GM21529 (cell line): ENCODE results near the gene MED13.
A peak's percentile ranks its signal among the peaks of the same experiment; 100 is the strongest.

Experiments used
- ATAC-seq: cut with Tn5 transposase; IDR thresholded peaks from one replicate; pipeline ENCODE4 v1.9.1; 2021; ENCODE audit not compliant: unreplicated experiment

Gene MED13

DNA sequence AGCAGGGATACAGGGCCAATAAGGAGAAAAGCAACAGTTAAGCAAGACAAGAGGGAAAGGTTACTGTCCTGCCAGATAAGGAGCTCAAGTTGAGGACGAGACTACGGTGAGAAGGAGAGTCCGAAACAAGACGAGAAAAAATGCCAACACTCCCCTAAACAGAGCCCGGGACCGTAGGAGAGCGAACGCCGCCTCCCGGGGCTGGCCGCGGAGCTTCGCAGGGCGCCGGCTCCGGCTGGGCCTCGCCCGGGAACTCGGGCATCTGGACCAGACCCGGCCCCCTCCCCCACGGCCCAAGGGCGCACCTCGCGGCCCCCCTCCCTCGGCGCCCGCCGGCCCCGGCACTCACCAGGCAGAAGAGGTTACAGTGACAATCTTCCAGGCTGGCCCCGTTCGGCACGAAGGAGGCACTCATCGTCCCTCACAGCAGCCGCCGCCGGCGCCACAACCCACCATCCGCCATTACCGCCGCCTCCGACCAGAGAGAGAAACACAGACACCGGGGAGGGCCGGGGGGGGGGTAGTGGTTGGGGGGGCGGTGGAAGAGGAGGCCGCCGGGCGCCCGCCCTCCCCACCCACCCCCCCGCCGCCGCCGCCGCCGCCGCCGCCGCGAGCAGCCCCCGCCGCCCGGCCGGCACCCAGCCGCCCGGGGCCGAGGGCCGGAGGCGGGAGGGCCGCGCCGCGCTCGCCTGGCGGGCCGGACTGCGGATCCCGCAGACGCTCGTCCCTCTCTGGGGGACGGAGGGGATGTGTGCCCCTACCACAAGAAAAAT, at the start of gene MED13:
Gene MED13 (minus strand): TSS at position 488 of the 773 bp plus-strand sequence. CDS start 73 bp downstream, at position 415.
- ATAC-seq: peak; percentile 31

GRCh38 chr17:62112229-62112628, 47.2 kb upstream of the MED13 start:
- ATAC-seq: no peak

GRCh38 chr17:62111562-62112171, 46.6 kb upstream of the MED13 start:
- ATAC-seq: no peak

- ATAC-seq: no peak
Measured at GRCh38 chr17:62110923-62111484, 45.9 kb upstream of the MED13 start.

GRCh38 chr17:62109924-62110323, 44.8 kb upstream of the MED13 start:
- ATAC-seq: no peak

DNA sequence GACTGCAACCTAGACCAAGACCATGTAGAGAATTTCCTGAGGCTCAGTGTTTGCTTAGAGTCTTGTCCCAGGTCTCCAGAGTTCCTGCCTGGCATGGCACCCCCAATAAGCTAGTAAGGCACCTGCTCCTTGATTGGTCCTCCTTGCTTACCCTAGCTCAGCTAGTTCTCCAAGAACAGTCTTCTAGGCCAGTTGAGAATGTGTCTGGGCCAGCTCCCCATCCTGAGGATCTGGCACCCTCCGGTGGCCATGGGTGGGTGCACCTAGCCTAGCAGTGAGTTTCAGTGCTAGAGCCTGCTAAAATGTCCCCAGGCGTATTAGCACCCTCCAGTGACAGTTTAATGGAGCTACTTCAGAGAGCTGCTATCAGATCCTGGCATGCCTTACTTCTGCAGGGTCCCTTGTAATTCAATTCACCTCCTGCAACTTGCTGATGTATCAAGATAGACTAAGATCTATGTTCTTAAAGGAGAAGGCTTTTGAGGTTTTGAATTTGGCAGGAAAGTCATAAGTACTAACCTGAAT, 44.4 kb upstream of the MED13 start:
- peak; percentile 99 for ATAC-seq

DNA sequence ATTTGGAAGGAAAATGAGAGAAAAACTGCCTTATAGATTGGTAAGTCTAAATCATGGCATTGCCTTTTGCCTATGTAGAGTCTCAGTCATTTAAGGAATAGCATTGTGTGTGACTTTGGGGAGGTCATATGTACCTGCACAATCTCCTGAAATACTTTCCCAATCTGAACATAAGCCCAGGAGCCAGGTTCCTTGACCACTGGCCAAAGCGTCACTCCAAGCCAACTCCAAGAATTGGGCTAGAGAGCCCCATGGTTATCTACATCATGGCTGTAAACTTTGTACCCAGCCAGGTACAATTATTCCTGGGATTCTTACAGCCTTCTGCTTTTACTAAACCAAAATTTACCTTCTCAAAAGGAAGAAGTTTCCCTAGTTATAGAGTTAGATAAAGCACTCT, 40.8 kb upstream of the MED13 start:
- ATAC-seq: no peak

DNA sequence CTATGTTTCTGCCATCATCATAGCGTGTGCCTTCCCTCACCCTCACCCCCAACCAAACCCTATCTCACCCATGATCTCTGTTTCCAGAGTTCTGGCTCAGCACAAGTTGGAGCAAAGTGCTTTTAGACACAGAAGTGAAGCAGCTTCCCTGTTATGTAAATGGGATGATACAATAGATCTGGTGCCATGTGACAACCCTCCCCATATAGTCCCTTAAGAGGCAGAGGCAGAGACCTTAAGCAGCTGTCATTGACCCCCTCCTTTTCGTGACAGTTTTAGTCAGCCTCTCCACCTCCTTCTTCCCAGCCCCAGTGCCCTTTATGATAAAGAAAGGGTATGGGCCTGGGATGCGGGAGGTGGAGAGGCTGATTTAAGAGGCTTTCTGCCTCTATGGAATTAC, 40.3 kb upstream of the MED13 start:
- no peak for ATAC-seq

- no peak for ATAC-seq
Measured at GRCh38 chr17:62101515-62101914, 36.4 kb upstream of the MED13 start.

- no peak for ATAC-seq
Measured at GRCh38 chr17:62101090-62101489, 36.0 kb upstream of the MED13 start.

- ATAC-seq: no peak
Measured at GRCh38 chr17:62100055-62100454, 35.0 kb upstream of the MED13 start.

GRCh38 chr17:62099532-62099931, 34.5 kb upstream of the MED13 start:
- no peak for ATAC-seq

GRCh38 chr17:62098623-62099231, 33.6 kb upstream of the MED13 start:
- peak; percentile 90 for ATAC-seq

- ATAC-seq: no peak
Measured at GRCh38 chr17:62096401-62096670, 31.3 kb upstream of the MED13 start.

GRCh38 chr17:62094175-62094574, 29.1 kb upstream of the MED13 start:
- ATAC-seq: no peak

DNA sequence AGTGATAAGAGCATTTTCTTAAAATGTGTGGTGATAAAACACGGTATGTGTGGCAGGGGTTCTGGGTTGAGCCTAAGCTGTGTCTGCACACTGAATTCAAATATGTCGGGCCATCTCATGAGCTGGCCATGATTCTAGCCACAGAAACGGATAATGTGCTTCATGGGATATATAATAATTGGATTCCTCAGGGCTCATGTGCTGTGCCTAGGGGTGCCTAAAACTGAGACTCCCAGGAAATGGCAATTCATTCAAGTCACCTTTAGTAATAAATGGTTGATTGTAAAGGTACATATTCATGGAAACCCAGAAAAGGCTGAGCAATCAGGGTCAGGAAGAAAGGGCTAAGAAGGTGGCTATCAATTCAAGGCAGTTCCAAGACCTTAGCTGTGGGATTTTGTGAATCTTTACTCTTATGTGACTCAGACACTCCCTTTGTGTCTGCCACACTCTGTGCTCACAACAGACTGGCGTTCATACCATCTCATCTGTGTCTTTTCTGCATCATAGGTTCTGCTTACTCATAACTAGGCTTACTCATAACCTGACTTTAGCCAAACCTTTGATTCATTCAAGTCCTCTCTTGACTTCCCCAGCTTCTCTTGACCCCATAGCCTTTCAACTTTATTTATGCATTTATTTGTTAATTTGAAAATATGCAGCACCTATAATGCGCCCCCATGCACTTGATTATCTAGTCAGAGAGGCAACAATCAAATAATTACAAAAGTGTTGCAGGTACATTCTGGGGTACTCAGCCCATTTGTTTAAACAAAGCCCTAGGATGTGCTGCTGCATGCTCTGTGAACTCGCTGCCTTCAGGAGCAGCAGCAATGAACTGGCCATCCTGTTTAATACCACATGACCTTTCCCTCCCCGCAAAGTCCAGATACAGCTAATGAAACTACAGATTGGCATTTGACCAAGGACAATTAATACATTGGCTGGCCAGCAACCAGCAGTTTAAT, 28.4 kb upstream of the MED13 start:
- ATAC-seq: peak; percentile 94

DNA sequence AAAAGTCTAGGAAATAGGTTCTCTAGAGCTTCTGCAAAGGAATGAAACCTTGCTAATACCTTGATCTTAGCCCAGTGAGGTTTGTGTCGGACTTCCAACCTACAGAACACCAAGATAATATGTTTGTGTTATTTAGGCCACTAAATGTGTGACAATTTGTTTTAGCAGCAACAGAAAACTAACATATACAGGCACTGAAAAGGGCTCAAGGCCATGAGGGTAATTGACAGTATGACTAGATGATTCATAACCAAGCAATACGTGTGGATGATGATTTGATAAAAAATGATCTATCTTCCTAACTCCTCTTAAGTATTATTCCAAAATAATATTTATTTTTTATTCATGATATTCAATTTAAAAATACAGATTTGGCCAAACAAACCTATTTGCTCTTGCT, 27.7 kb upstream of the MED13 start:
- ATAC-seq: no peak

GRCh38 chr17:62091804-62092203, 26.7 kb upstream of the MED13 start:
- no peak for ATAC-seq

DNA sequence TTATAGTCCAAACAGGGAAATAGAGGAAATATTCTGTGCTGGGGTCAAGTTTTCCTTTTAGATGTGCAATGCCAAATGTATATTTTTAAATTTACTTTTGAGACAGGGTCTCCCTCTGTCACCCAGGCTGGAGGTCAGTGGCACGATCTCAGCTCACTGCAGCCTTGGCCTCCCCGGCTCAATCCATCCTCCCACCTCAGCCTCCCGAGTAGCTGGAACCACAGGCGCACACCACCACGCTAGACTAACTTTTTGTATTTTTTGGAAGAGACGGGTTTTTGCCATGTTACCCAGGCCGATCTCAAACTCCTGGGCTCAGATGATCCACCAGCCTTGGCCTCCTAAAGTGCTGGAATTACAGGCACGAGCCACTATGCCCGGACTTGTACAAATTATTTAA, 25.8 kb upstream of the MED13 start:
- ATAC-seq: no peak

- ATAC-seq: no peak
Measured at GRCh38 chr17:62090021-62090824, 25.1 kb upstream of the MED13 start.
